WTC11 (cell line): ENCODE data around the gene ARMCX6.
A peak's percentile ranks its signal among the peaks of the same experiment; 100 is the strongest.

Source experiments
- CREB1 ChIP-seq: sonication (generic); formaldehyde crosslinking; IDR thresholded peaks from 2 replicates; pipeline ENCODE4 v1.8.0; 2023; ENCODE audit warnings: mild to moderate bottlenecking, missing genetic modification reagents
- CREM ChIP-seq: sonication (generic); formaldehyde crosslinking; IDR thresholded peaks from 2 replicates; pipeline ENCODE4 v1.8.1; 2022; ENCODE audit warnings: mild to moderate bottlenecking, missing genetic modification reagents, moderate library complexity
- RORB ChIP-seq: fragments of 250-450 bp; sonication (Bioruptor Pico); IDR thresholded peaks from 2 replicates; pipeline ENCODE4 v1.9.0; 2021; ENCODE audit warnings: mild to moderate bottlenecking
- ZNF671 ChIP-seq: fragments of 250-450 bp; sonication (Bioruptor Pico); IDR thresholded peaks from 2 replicates; pipeline ENCODE4 v1.8.0; 2021; ENCODE audit warnings: mild to moderate bottlenecking
- TF ChIP-seq, protein P1 (sequence below): sonication (generic); formaldehyde crosslinking; IDR thresholded peaks from 2 replicates; pipeline ENCODE4 v1.8.1; 2023; ENCODE audit warnings: mild to moderate bottlenecking, missing genetic modification reagents, moderate library complexity
- TF ChIP-seq, protein P2 (sequence below): sonication (generic); formaldehyde crosslinking; conservative IDR thresholded peaks from 2 replicates; pipeline ENCODE4 v1.8.1; 2022; ENCODE audit warnings: mild to moderate bottlenecking, missing genetic modification reagents
- TF ChIP-seq, protein P3 (sequence below): fragments of 200-600 bp; IDR thresholded peaks from 2 replicates; pipeline ENCODE4 v1.8.0; 2022; ENCODE audit warnings: antibody characterized with exemption
- TF ChIP-seq, protein P4 (sequence below): sonication (generic); formaldehyde crosslinking; IDR thresholded peaks from 2 replicates; pipeline ENCODE4 v1.8.1; 2023; ENCODE audit warnings: mild to moderate bottlenecking, moderate library complexity, missing genetic modification reagents
- TF ChIP-seq, protein P5 (sequence below): fragments of 250-450 bp; sonication (Bioruptor Pico); IDR thresholded peaks from 2 replicates; pipeline ENCODE4 v1.8.0; 2021; ENCODE audit warnings: mild to moderate bottlenecking

DNA sequence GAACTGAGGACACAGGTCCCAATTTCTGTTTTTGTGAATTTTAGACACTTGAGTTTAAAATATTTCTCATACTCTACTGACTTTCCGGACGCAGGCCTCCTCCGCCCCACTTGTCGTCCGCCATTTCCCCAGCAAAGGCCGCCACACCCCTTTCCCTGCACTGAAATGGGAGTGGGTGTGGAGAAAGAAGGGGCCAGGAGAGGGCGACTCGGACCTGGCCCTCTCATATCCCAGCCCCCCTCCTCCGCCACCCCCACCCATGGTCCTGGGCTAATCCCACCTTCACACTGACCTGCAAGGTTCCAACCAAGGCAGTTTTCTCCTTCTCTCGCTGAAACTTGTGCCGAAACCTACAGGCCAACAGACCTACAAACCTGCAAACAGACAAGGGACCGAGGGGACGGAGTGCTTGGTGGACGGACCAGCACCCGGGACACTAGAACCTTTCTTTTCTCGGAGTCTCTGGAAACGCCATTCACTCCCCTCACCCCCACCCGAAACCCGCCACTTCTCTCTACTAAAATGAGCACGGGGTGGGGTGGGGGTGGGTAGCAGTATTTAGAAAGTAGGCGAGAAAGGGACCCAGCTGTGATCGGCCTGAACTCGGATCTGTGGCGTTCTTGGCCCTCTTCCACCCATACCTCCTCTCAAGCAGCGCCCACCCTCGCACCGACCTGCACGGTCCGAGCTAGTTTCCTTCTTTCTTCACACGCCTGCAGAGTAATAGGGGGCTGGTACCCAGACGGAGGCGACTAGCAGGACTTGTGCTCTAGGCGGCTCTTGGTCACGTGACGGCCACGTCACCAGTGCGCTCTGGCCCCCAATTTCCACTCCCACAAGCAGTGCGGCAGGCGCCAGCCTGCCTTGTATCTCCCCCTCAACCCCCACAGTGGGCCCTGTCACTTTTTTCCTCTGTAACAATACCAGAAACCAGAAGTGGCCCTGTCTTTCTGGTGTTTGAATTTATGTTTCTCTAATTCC, at the start of gene ARMCX6:
- TF ChIP-seq CREM (no peak), ZNF671 (CRISPR knock-in tag) (no peak), CREB1 (CRISPR knock-in tag) (no peak), RORB (CRISPR knock-in tag) (no peak)
- TF ChIP-seq, protein P1, sequence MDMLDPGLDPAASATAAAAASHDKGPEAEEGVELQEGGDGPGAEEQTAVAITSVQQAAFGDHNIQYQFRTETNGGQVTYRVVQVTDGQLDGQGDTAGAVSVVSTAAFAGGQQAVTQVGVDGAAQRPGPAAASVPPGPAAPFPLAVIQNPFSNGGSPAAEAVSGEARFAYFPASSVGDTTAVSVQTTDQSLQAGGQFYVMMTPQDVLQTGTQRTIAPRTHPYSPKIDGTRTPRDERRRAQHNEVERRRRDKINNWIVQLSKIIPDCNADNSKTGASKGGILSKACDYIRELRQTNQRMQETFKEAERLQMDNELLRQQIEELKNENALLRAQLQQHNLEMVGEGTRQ (CRISPR knock-in tag): peak; percentile 93
- TF ChIP-seq, protein P2, sequence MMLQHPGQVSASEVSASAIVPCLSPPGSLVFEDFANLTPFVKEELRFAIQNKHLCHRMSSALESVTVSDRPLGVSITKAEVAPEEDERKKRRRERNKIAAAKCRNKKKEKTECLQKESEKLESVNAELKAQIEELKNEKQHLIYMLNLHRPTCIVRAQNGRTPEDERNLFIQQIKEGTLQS (CRISPR knock-in tag): no peak
- TF ChIP-seq, protein P3, sequence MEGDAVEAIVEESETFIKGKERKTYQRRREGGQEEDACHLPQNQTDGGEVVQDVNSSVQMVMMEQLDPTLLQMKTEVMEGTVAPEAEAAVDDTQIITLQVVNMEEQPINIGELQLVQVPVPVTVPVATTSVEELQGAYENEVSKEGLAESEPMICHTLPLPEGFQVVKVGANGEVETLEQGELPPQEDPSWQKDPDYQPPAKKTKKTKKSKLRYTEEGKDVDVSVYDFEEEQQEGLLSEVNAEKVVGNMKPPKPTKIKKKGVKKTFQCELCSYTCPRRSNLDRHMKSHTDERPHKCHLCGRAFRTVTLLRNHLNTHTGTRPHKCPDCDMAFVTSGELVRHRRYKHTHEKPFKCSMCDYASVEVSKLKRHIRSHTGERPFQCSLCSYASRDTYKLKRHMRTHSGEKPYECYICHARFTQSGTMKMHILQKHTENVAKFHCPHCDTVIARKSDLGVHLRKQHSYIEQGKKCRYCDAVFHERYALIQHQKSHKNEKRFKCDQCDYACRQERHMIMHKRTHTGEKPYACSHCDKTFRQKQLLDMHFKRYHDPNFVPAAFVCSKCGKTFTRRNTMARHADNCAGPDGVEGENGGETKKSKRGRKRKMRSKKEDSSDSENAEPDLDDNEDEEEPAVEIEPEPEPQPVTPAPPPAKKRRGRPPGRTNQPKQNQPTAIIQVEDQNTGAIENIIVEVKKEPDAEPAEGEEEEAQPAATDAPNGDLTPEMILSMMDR: no peak
- TF ChIP-seq, protein P4, sequence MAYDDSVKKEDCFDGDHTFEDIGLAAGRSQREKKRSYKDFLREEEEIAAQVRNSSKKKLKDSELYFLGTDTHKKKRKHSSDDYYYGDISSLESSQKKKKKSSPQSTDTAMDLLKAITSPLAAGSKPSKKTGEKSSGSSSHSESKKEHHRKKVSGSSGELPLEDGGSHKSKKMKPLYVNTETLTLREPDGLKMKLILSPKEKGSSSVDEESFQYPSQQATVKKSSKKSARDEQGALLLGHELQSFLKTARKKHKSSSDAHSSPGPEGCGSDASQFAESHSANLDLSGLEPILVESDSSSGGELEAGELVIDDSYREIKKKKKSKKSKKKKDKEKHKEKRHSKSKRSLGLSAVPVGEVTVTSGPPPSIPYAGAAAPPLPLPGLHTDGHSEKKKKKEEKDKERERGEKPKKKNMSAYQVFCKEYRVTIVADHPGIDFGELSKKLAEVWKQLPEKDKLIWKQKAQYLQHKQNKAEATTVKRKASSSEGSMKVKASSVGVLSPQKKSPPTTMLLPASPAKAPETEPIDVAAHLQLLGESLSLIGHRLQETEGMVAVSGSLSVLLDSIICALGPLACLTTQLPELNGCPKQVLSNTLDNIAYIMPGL (CRISPR knock-in tag): no peak
- TF ChIP-seq, protein P5, sequence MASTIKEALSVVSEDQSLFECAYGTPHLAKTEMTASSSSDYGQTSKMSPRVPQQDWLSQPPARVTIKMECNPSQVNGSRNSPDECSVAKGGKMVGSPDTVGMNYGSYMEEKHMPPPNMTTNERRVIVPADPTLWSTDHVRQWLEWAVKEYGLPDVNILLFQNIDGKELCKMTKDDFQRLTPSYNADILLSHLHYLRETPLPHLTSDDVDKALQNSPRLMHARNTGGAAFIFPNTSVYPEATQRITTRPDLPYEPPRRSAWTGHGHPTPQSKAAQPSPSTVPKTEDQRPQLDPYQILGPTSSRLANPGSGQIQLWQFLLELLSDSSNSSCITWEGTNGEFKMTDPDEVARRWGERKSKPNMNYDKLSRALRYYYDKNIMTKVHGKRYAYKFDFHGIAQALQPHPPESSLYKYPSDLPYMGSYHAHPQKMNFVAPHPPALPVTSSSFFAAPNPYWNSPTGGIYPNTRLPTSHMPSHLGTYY (CRISPR knock-in tag): no peak
